A549 (cell line): ENCODE measurements around the gene CCN5.

Source experiments
- EP300 ChIP-seq, 2 experiments: fragments of >200 bp; sonication (Bioruptor Twin); formaldehyde crosslinking; IDR thresholded peaks; 2 replicates in 1 of 2; 3 replicates in 1 of 2; pipeline ENCODE4 v1.6.1; 2016 to 2017
- MAX ChIP-seq: IDR thresholded peaks from 2 replicates; pipeline ENCODE4 v1.6.1; 2012
- PHF8 ChIP-seq: fragments of 200-600 bp; sonication (generic); IDR thresholded peaks from 2 replicates; pipeline ENCODE4 v1.6.1; 2016; ENCODE audit warnings: low read depth, mild to moderate bottlenecking, antibody characterized with exemption, moderate library complexity, borderline replicate concordance
- POLR2A ChIP-seq: IDR thresholded peaks from 2 replicates; pipeline ENCODE4 v1.6.1; 2012; ENCODE audit warnings: mild to moderate bottlenecking, low read length
- RAD21 ChIP-seq, 2 experiments: fragments of >200 bp in 1 of 2; sonication (Bioruptor Twin) in 1 of 2; formaldehyde crosslinking in 1 of 2; IDR thresholded peaks in 1 of 2; conservative IDR thresholded peaks in 1 of 2; 2 replicates in 1 of 2; 3 replicates in 1 of 2; pipeline ENCODE4 v1.6.1; 2012 to 2018; ENCODE audit warnings: inconsistent platforms in 1 of 2
- RFX5 ChIP-seq: fragments of 450-650 bp; IDR thresholded peaks from 2 replicates; pipeline ENCODE4 v1.7.1; 2014; ENCODE audit warnings: antibody characterized with exemption, mild to moderate bottlenecking, moderate library complexity
- RNF2 ChIP-seq: fragments of 200-600 bp; sonication (generic); IDR thresholded peaks from 2 replicates; pipeline ENCODE4 v1.6.1; 2016; ENCODE audit warnings: low read depth, mild to moderate bottlenecking, antibody characterized with exemption, moderate library complexity, borderline replicate concordance
- SMC3 ChIP-seq: fragments of >200 bp; sonication (Bioruptor Twin); formaldehyde crosslinking; IDR thresholded peaks from 3 replicates; pipeline ENCODE4 v1.6.1; 2018; ENCODE audit warnings: inconsistent platforms
- TF ChIP-seq, protein P1 (sequence below): fragments of >200 bp; sonication (Bioruptor Twin); formaldehyde crosslinking; IDR thresholded peaks from 3 replicates; pipeline ENCODE4 v1.5.1; 2016
- TF ChIP-seq, protein P2 (sequence below): IDR thresholded peaks from 2 replicates; pipeline ENCODE4 v1.6.1; 2012

DNA sequence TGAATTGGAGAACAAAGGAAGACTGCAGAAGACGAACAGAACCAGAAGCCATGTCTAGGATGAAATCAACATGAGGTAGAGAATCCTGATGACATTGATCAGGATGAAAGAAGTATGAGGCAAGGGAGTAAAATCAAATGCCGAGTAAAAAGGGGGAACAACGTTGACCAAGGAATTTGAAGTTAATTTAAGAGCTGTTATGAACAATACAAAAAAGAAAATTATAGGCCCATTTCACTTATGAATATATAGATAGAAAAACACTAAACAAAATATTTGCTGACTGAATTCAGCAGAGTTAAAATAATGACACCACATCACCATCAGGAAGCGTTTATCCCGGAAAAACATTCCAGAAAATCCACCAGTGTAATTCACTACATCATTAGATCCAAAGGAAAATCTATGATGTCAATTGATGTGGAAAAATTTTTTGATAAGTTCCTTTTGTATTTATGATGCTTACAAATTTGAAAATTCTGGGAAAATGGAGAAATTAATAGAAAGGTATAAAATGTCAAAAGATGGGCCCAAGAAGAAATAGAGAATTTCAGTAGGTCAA lies 8.1 kb upstream of the CCN5 start:
- TF ChIP-seq SMC3, result no peak
- TF ChIP-seq RAD21 (conservative IDR thresholded peaks at IDR 0.05 in 1 of 2, IDR thresholded peaks at IDR 0.05 in 1 of 2), result no peak
- TF ChIP-seq RFX5, result no peak
- no peak for TF ChIP-seq RNF2
- TF ChIP-seq MAX, result no peak
- TF ChIP-seq, protein P1, sequence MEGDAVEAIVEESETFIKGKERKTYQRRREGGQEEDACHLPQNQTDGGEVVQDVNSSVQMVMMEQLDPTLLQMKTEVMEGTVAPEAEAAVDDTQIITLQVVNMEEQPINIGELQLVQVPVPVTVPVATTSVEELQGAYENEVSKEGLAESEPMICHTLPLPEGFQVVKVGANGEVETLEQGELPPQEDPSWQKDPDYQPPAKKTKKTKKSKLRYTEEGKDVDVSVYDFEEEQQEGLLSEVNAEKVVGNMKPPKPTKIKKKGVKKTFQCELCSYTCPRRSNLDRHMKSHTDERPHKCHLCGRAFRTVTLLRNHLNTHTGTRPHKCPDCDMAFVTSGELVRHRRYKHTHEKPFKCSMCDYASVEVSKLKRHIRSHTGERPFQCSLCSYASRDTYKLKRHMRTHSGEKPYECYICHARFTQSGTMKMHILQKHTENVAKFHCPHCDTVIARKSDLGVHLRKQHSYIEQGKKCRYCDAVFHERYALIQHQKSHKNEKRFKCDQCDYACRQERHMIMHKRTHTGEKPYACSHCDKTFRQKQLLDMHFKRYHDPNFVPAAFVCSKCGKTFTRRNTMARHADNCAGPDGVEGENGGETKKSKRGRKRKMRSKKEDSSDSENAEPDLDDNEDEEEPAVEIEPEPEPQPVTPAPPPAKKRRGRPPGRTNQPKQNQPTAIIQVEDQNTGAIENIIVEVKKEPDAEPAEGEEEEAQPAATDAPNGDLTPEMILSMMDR, result no peak
- TF ChIP-seq, protein P2, sequence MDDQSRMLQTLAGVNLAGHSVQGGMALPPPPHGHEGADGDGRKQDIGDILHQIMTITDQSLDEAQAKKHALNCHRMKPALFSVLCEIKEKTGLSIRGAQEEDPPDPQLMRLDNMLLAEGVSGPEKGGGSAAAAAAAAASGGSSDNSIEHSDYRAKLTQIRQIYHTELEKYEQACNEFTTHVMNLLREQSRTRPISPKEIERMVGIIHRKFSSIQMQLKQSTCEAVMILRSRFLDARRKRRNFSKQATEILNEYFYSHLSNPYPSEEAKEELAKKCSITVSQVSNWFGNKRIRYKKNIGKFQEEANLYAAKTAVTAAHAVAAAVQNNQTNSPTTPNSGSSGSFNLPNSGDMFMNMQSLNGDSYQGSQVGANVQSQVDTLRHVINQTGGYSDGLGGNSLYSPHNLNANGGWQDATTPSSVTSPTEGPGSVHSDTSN, result no peak
- TF ChIP-seq PHF8, result no peak
- no peak for TF ChIP-seq POLR2A
- TF ChIP-seq EP300 (IDR thresholded peaks at IDR 0.05), result no peak
